ENCODE data around the gene RNASEH2C. TPM values are rescaled to one million over a fixed set of nuclear protein-coding genes. Genes with fewer than 3 reads are reported as not detected.
A peak's percentile ranks its signal among the peaks of the same experiment; 100 is the strongest.
"Not testable (repeated sequence)": the region's sequence is repeated elsewhere in the genome, so short reads cannot be mapped to it uniquely, and the experiment has no call there.

RNASEH2C gene
- 39.7 TPM for total RNA-seq
- long read RNA-seq, transcript RNASEH2C-203 (3 exons, 2,798 nt) = minor isoform, 11 of 32 reads
- long read RNA-seq, transcript RNASEH2C-201 (4 exons, 2,794 nt) = major isoform, 19 of 32 reads
- long read RNA-seq, partial matches to known transcripts = 0 of 32 reads
- long read RNA-seq, other reads (novel, unspliced or antisense) = 1 of 32 reads

- H3K9me3 ChIP-seq (replicated peaks) = no peaks in the 10 kb centered on the region
- TF ChIP-seq, protein P1, sequence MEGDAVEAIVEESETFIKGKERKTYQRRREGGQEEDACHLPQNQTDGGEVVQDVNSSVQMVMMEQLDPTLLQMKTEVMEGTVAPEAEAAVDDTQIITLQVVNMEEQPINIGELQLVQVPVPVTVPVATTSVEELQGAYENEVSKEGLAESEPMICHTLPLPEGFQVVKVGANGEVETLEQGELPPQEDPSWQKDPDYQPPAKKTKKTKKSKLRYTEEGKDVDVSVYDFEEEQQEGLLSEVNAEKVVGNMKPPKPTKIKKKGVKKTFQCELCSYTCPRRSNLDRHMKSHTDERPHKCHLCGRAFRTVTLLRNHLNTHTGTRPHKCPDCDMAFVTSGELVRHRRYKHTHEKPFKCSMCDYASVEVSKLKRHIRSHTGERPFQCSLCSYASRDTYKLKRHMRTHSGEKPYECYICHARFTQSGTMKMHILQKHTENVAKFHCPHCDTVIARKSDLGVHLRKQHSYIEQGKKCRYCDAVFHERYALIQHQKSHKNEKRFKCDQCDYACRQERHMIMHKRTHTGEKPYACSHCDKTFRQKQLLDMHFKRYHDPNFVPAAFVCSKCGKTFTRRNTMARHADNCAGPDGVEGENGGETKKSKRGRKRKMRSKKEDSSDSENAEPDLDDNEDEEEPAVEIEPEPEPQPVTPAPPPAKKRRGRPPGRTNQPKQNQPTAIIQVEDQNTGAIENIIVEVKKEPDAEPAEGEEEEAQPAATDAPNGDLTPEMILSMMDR (IDR thresholded peaks at IDR 0.05; ENCODE audit: borderline replicate concordance) = no peak
- H3K27me3 ChIP-seq (ENCODE audit: low read depth) = no peaks in the 10 kb centered on the region
- DNase-seq = peak; percentile 88
- H3K4me3 ChIP-seq = peak within 1 kb of the TSS; percentile 90
- H3K36me3 ChIP-seq = peaks cover 39% of the 10 kb centered on the region
- peaks cover 35% of the 10 kb centered on the region for H3K4me1 ChIP-seq
- H3K27ac ChIP-seq (replicated peaks) = peak within 1 kb of the TSS; percentile 97
- intact Hi-C loops (cut with micrococcal nuclease) = loop anchor here (10.0 kb wide), 1 partner anchor 94 kb away; no protein-coding TSS in a partner anchor
Measured at GRCh38 chr11:65720211-65720934, at the start of gene RNASEH2C. Gene RNASEH2C, minus strand, starts transcription at chr11:65720798. Its CDS starts 40 bp downstream, at chr11:65720758.

DNA sequence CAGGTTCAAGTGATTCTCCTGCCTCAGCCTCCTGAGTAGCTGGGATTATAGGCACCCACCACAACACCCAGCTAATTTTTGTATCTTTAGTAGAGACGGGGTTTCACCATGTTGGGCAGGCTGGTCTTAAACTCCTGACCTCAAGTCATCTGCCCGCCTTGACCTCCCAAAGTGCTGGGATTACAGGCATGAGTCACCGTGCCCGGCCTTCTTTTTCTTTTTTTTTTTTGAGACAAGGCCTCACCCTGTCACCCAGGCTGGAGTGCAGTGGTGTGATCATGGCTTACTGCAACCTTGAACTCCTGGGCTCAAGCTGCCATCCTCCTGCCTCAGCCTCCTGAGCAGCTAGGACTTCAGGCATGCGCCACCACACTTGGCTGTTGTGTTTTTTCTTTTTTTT lies 47.2 kb upstream of the RNASEH2C start:
- H3K9me3 ChIP-seq (replicated peaks); DNase-seq; H3K36me3 ChIP-seq; H3K27ac ChIP-seq (replicated peaks); intact Hi-C loops (cut with micrococcal nuclease); H3K4me3 ChIP-seq; H3K27me3 ChIP-seq (ENCODE audit: low read depth); H3K4me1 ChIP-seq: not testable (repeated sequence)

DNA sequence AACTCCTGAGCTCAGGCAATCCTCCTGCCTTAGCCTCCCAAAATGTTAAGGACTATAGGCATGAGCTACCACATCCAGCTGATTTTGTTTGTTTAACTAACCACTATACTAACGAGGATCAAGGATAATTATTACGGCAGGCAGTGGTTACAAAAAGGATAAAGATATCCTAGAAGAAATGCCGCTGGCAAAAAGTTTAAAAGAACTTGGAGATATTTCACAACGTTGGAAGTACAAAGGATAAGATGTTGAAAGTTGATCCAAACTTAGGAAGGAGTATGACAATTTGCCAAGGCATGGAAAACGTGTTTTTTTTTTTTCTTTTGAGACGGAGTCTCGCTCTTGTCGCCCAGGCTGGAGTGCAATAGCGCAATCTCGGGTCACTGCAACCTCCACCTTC lies 46.8 kb upstream of the RNASEH2C start:
- no peaks in the 10 kb centered on the region for H3K9me3 ChIP-seq (replicated peaks)
- no peak overlapping the region for H3K27ac ChIP-seq (replicated peaks)
- no peaks in the 10 kb centered on the region for H3K27me3 ChIP-seq (ENCODE audit: low read depth)
- DNase-seq = no peak
- no peak overlapping the region for H3K4me3 ChIP-seq
- H3K4me1 ChIP-seq = peaks cover 7% of the 10 kb centered on the region
- intact Hi-C loops (cut with micrococcal nuclease) = no loop called here
- TF ChIP-seq, protein P1 (IDR thresholded peaks at IDR 0.05; ENCODE audit: borderline replicate concordance) = no peak
- H3K36me3 ChIP-seq = no peaks in the 10 kb centered on the region

GRCh38 chr11:65766535-65766934 lies 45.9 kb upstream of the RNASEH2C start:
- intact Hi-C loops (cut with micrococcal nuclease) = no loop called here
- no peak for DNase-seq
- no peaks in the 10 kb centered on the region for H3K9me3 ChIP-seq (replicated peaks)
- H3K27me3 ChIP-seq (ENCODE audit: low read depth) = no peaks in the 10 kb centered on the region
- TF ChIP-seq, protein P1 (IDR thresholded peaks at IDR 0.05; ENCODE audit: borderline replicate concordance) = no peak
- no peak overlapping the region for H3K4me3 ChIP-seq
- H3K27ac ChIP-seq (replicated peaks) = no peak overlapping the region
- no peaks in the 10 kb centered on the region for H3K36me3 ChIP-seq
- peaks cover 7% of the 10 kb centered on the region for H3K4me1 ChIP-seq

DNA sequence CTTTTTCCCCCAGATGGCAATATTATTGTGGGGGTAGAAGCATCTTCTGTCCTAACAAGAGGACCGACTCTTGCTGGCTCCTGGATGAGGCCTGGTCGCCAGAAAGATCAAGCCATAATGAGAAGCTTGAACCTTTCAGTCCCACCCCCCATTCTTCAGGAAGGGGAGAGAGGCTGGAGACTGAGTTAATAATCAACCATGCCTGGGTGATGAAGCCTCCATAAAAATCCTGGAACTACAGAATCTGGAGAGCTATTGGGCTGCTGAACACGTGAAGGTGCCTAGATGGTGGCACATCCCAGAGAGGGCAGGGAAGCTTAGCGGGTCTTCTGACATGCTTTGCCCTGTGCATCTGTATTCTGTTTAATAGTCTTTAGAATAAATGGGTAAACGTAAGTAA lies 43.8 kb upstream of the RNASEH2C start:
- Histone ChIP-seq H3K36me3 (no peaks in the 10 kb centered on the region), H3K4me3 (no peak overlapping the region), H3K4me1 (peaks cover 7% of the 10 kb centered on the region), H3K27me3 (ENCODE audit: low read depth) (no peaks in the 10 kb centered on the region), H3K27ac (replicated peaks) (no peak overlapping the region), H3K9me3 (replicated peaks) (no peaks in the 10 kb centered on the region)
- TF ChIP-seq, protein P1 (IDR thresholded peaks at IDR 0.05; ENCODE audit: borderline replicate concordance) = no peak
- intact Hi-C loops (cut with micrococcal nuclease) = no loop called here
- DNase-seq = no peak

GRCh38 chr11:65762816-65763215 lies 42.2 kb upstream of the RNASEH2C start:
- H3K27me3 ChIP-seq (ENCODE audit: low read depth); H3K4me3 ChIP-seq; DNase-seq; H3K9me3 ChIP-seq (replicated peaks); H3K4me1 ChIP-seq; H3K27ac ChIP-seq (replicated peaks); H3K36me3 ChIP-seq; intact Hi-C loops (cut with micrococcal nuclease): not testable (repeated sequence)

- H3K36me3 ChIP-seq; H3K27me3 ChIP-seq (ENCODE audit: low read depth); H3K4me1 ChIP-seq; H3K27ac ChIP-seq (replicated peaks); H3K4me3 ChIP-seq; H3K9me3 ChIP-seq (replicated peaks); intact Hi-C loops (cut with micrococcal nuclease); DNase-seq: not testable (repeated sequence)
Measured at GRCh38 chr11:65762169-65762568, 41.6 kb upstream of the RNASEH2C start.

Data from left ventricle myocardium inferior (tissue), 1 donor.